ENCODE data around the gene TULP1.
A peak's percentile ranks its signal among the peaks of the same experiment; 100 is the strongest.

The TULP1 gene

DNA sequence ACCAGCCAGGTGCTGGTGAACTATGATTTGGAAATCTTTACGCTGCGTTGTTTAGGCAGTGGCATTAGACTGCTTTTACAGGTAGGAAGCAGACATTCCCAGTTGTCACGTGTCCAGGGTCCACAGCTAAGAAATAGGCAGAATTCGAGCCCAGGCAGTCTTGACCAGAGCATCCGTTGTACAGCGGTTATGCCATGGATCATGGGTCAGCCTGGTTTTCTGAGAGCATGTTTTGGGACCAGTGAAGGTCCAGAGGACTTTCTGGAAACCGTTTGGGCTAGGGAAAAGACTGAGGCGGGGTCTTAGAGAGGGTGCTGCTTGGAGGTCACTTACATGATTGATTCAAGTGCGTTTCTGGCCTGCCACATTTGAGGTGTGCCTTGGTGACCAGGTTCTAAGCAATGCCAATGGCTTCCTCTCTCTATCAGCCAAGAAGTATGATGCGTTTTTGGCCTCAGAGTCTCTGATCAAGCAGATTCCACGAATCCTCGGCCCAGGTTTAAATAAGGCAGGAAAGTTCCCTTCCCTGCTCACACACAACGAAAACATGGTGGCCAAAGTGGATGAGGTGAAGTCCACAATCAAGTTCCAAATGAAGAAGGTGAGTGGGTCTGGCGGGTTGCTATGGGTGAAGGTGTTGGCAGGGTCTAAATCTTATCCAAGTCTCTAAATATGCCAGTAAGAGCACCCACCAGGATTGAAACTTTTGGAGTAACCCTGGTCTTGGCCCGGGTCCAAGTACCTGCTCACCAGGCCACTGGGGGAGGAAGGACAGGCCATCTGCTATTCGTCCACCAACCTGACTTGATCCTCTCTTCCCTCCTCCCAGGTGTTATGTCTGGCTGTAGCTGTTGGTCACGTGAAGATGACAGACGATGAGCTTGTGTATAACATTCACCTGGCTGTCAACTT lies 42.7 kb downstream of the TULP1 start:
- TF ChIP-seq CTCF (IDR thresholded peaks at IDR 0.05; ENCODE audit: low read depth, low read length), result no peak
- DNase-seq (ENCODE audit: low read depth, low spot score), result no peak
- peak overlapping the region; percentile 98 for H3K4me3 ChIP-seq (ENCODE audit: low read depth, low read length)
- in situ Hi-C loops (cut with HindIII; ENCODE audit: low sequenced_read_pairs), result no loop called here

DNA sequence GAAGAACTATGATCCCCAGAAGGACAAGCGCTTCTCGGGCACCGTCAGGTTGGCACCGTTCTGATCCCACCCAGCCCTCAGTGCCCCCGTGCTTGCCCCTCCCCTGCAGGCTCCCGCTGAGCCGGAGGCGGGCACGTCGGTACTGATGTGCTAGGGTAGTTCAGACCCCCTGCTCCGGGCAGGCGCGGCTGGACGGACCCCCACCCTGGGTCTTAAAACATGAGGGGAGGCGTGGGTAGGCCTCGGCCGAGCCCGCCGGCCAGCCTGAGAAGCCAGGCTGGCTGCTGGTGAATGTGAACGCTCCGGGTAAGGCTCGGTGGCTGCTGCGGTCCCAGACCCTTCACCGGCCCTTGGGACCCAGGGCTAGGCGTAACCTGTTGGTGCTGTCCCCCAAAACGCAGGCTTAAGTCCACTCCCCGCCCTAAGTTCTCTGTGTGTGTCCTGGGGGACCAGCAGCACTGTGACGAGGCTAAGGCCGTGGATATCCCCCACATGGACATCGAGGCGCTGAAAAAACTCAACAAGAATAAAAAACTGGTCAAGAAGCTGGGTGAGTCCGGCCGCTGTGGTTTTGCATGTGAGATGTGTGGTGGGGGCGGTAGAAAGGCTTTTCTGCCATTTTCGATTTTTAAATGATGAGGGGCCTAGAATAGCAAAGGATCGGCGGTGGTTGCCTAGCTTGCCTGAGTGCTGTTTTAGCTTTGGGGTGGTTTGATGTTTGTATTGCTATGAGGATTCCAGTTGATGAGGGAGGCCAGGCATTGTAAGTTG lies 43.5 kb downstream of the TULP1 start:
- H3K4me3 ChIP-seq (ENCODE audit: low read depth, low read length), result peak overlapping the region; percentile 98
- in situ Hi-C loops (cut with HindIII; ENCODE audit: low sequenced_read_pairs), result no loop called here
- DNase-seq (ENCODE audit: low read depth, low spot score), result no peak
- TF ChIP-seq CTCF (IDR thresholded peaks at IDR 0.05; ENCODE audit: low read depth, low read length), result no peak

DNA sequence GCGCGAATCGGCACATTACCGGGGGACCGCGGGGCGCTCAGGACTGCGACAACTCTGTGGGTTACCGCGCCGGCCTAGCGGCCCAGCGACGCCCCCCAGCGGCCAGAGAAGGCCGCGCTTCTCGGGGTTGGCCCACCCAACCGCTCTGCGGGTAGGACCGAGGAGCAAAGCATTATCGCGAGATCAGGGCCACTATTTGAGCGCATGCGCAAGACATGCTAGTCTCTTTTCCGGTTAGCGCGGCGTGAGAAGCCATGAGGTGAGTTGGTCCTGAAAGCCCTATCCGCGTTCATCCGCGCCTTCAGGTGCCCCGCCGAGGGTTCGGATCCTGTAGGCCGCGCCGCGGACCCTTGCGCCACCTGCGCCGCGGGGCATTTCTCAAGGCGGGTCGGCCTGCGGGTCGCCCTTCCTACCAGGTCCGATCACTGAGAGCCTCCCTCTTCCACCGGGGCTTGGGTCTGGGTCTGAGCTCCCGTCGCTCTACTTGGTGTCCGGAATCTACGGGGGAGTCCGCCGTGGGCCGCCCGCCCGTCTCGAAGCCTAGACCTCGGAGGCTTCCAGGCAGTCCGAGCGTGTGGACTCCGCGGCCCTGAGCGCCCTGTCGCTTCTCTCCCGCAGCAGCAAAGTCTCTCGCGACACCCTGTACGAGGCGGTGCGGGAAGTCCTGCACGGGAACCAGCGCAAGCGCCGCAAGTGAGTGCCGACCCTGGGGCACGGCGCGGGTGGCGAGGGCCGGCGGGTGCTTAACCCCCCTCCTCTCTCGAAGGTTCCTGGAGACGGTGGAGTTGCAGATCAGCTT lies 44.3 kb downstream of the TULP1 start, which contains the start of gene RPL10A:
Gene RPL10A, plus strand, starts transcription at position 221 of the 799 bp plus-strand sequence. Its CDS starts 34 bp downstream, at position 255.
- TF ChIP-seq CTCF (IDR thresholded peaks at IDR 0.05; ENCODE audit: low read depth, low read length), result peak; percentile 98
- DNase-seq (ENCODE audit: low read depth, low spot score), result peak; percentile 96
- in situ Hi-C loops (cut with HindIII; ENCODE audit: low sequenced_read_pairs), result no loop called here
- peak within 1 kb of the TSS; percentile 98 for H3K4me3 ChIP-seq (ENCODE audit: low read depth, low read length)

- TF ChIP-seq CTCF (IDR thresholded peaks at IDR 0.05; ENCODE audit: low read depth, low read length), result no peak
- no peak overlapping the region for H3K4me3 ChIP-seq (ENCODE audit: low read depth, low read length)
- DNase-seq (ENCODE audit: low read depth, low spot score), result no peak
- in situ Hi-C loops (cut with HindIII; ENCODE audit: low sequenced_read_pairs), result no loop called here
Observed at GRCh38 chr6:35465646-35466045, 47.0 kb downstream of the TULP1 start.

DNA sequence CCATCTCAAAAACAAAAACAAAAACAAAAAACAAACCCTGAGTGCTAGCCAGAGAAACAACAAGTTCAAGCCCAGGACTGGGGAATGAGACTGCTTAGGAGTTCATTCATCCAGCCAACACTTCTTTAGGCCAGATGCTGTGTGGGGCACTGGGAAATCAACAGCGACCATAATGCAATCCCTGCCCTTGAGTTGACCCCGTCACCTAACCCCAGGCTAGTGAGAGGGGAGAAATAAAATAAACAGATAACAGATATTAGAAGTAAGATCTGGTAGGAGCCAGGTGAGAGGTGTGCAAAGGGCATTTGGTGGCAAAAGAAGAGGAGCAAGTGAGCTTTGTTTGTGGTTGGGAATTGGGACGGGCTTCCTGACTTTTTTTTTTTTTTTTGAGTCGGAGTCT lies 49.4 kb downstream of the TULP1 start:
- in situ Hi-C loops (cut with HindIII; ENCODE audit: low sequenced_read_pairs), result no loop called here

More for the DNA sequence above, 49.4 kb downstream of the TULP1 start:
- no peak for DNase-seq (ENCODE audit: low read depth, low spot score)
- no peak overlapping the region for H3K4me3 ChIP-seq (ENCODE audit: low read depth, low read length)
- no peak for TF ChIP-seq CTCF (IDR thresholded peaks at IDR 0.05; ENCODE audit: low read depth, low read length)

Data from astrocyte of the spinal cord (primary cell).